Psoas muscle (tissue), 8 donors: ENCODE measurements around the gene RPS6KA4. TPM values are rescaled to one million over a fixed set of nuclear protein-coding genes. Genes with fewer than 3 reads are reported as not detected.

Experiments used
- ATAC-seq, 4 donors: fragments of 200-7000 bp; cut with Tn5 transposase; one replicate each; pipeline ENCODE4 v1.9.1; 2020; ENCODE audit warnings: moderate library complexity in 3 of 4, mild to moderate bottlenecking in 2 of 4
- DNase-seq, 2 donors: peaks; one replicate each; pipeline ENCODE4 v3.0.0-alpha.2; 2020
- H3K27ac ChIP-seq: fragments of 200-600 bp; one replicate; pipeline ENCODE4 v1.8.0; 2022
- H3K27me3 ChIP-seq, 3 donors: fragments of 200-600 bp in 1 of 3; one replicate each; pipeline versions ENCODE4 v1.6.1 to v1.8.0; 2013 to 2022; ENCODE audit warnings: low read length in 2 of 3, mild to moderate bottlenecking in 2 of 3, moderate library complexity in 1 of 3; ENCODE audit not compliant: insufficient read depth in 3 of 3
- H3K36me3 ChIP-seq, 2 donors: fragments of 200-600 bp in 1 of 2; one replicate each; pipeline versions ENCODE4 v1.6.1 to v1.8.0; 2013 to 2022; ENCODE audit warnings: low read depth in 1 of 2, mild to moderate bottlenecking in 1 of 2, moderate library complexity in 1 of 2; ENCODE audit not compliant: insufficient read depth in 1 of 2
- H3K4me1 ChIP-seq: fragments of 200-600 bp; one replicate; pipeline ENCODE4 v1.8.0; 2022
- H3K4me3 ChIP-seq: fragments of 200-600 bp; one replicate; pipeline ENCODE4 v1.8.0; 2022; ENCODE audit warnings: mild to moderate bottlenecking
- H3K9me3 ChIP-seq: fragments of 200-600 bp; one replicate; pipeline ENCODE4 v1.8.0; 2022
- CTCF ChIP-seq: fragments of 200-600 bp; IDR thresholded peaks from one replicate; pipeline ENCODE4 v1.8.0; 2022; ENCODE audit warnings: antibody characterized with exemption
- WGBS, 3 donors: extraction: QIAGEN DNeasy Blood & Tissue Kit; methylation state at CpG; one replicate each; pipeline versions ENCODE4 v1.1.6 to v1.1.7; 2013; 5-methylcytosine and 5-hydroxymethylcytosine counted together
- intact Hi-C, 2 donors: fragments of 100-400 bp; cut with DNase I; formaldehyde crosslinking; loops; one replicate each; pipeline versions ENCODE4 v1.11.0 to v1.14.2; 2022
- polyA plus RNA-seq, 3 donors: library from polyadenylated mRNA; stranded (reverse); fragments of 200-250 nt; gene quantifications; one replicate each; pipeline ENCODE4 v1.2.3, GENCODE V29; 2013
- total RNA-seq, 4 donors: library from RNA; stranded (reverse); fragmentation: NEBNext Ultra II Directional in 2 of 4; extraction: Animal tissue kit (Norgen Biotek cat#: 25700) in 2 of 4; gene quantifications; one replicate each; pipeline versions ENCODE4 v1.2.1 to v1.2.4, GENCODE V29; 2021 to 2023
- donor health status: healthy with polysubstance abuse.
- donor health status: DM: no; HTN: no; CAD: no; lungs with moderate emphysema.
- donor health status: Bipolar disorder and iron deficiency.
- donor health status: healthy.
- donor health status: DM: yes; HTN: yes; CAD: no.
- donor health status: DM: no; HTN: no; CAD: no.
- donor health status: DM: no; HTN: no; CAD: no.
- donor health status: DM: yes; HTN: yes; CAD: no.

RPS6KA4 gene
- total and polyA plus RNA-seq, 7 donors: 9.5 to 15.9 (median 13.1) TPM

- no peaks in the 10 kb centered on the region for H3K27me3 ChIP-seq
- DNase-seq (no peak), ATAC-seq (no peak)
- TF ChIP-seq CTCF: no peak
- WGBS, 3 donors: 87 to 90% (median 88%) methylated on average over 45 to 46 of the region's 46 CpGs
- H3K4me3 ChIP-seq: no peak overlapping the region
- H3K4me1 ChIP-seq: no peaks in the 10 kb centered on the region
- H3K27ac ChIP-seq: no peak overlapping the region
- peaks cover 4 to 81% of the 10 kb centered on the region in 2 donors for H3K36me3 ChIP-seq
- H3K9me3 ChIP-seq: no peaks in the 10 kb centered on the region
- intact Hi-C loops: no loop called here
Measured at GRCh38 chr11:64367931-64368672, 9.1 kb downstream of the RPS6KA4 start.

DNA sequence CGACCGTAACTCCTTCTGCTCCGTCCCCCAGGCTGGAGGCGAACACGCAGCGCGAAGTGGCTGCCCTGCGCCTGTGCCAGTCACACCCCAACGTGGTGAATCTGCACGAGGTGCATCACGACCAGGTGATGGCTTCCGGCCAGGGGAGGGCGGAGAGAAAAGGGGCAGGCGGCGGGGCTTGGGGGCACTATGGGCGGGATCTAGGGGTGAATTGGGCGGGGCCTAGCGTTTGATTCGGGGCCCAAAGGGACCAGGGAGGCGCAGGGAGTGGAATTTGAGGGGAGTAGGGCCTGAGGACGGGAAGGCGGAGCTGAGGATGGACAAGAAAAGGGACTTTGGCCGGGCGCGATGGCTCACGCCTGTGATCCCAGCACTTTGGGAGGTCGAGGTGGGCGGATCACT lies 9.7 kb downstream of the RPS6KA4 start:
- peaks cover 4 to 75% of the 10 kb centered on the region in 2 donors for H3K36me3 ChIP-seq
- WGBS, 3 donors: 90 to 91% (median 91%) methylated on average over 28 of the region's 28 CpGs
- intact Hi-C loops: no loop called here

DNA sequence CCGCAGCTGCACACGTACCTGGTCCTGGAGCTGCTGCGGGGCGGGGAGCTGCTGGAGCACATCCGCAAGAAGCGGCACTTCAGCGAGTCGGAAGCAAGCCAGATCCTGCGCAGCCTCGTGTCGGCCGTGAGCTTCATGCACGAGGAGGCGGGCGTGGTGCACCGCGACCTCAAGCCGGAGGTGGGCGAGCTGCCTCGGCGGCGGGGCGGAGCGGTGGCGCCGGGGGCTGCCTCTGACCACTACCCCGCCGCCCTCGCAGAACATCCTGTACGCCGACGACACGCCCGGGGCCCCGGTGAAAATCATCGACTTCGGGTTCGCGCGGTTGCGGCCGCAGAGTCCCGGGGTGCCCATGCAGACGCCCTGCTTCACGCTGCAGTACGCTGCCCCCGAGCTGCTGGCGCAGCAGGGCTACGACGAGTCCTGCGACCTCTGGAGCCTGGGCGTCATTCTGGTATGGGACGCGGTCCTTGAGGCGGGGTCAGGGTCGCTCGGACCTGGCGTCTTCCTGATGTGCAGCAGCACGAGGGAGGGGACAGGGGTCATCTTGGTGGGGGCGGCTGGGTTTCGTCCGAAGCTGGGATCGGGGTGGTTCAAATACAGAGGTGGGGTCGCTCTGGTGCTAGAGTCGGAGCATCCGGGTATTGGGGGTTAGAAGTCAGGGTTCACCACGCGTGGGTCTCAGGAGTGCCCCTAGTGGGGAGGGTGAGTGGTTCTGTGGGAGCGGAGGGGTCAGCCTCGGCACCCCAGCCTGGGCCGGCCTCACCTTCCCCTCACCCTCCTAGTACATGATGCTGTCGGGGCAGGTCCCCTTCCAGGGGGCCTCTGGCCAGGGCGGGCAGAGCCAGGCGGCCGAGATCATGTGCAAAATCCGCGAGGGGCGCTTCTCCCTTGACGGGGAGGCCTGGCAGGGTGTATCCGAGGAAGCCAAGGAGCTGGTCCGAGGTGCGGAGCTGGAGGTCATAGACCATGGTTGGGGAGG lies 10.8 kb downstream of the RPS6KA4 start:
- TF ChIP-seq CTCF: no peak
- no peak for DNase-seq
- H3K36me3 ChIP-seq: peaks cover 4 to 65% of the 10 kb centered on the region in 2 donors
- no peaks in the 10 kb centered on the region for H3K27me3 ChIP-seq
- 89% methylated on average over 78 to 82 of the region's 82 CpGs for WGBS, 3 donors
- no peaks in the 10 kb centered on the region for H3K4me1 ChIP-seq
- intact Hi-C loops: no loop called here
- H3K4me3 ChIP-seq: no peak overlapping the region
- no peak overlapping the region for H3K27ac ChIP-seq
- H3K9me3 ChIP-seq: no peaks in the 10 kb centered on the region
- no peak for ATAC-seq

More for the DNA sequence above, 9.7 kb downstream of the RPS6KA4 start:
- H3K9me3 ChIP-seq: no peaks in the 10 kb centered on the region
- H3K27me3 ChIP-seq: no peaks in the 10 kb centered on the region
- H3K4me3 ChIP-seq: no peak overlapping the region
- DNase-seq (no peak), ATAC-seq (no peak)
- no peak for TF ChIP-seq CTCF
- no peak overlapping the region for H3K27ac ChIP-seq
- H3K4me1 ChIP-seq: no peaks in the 10 kb centered on the region

DNA sequence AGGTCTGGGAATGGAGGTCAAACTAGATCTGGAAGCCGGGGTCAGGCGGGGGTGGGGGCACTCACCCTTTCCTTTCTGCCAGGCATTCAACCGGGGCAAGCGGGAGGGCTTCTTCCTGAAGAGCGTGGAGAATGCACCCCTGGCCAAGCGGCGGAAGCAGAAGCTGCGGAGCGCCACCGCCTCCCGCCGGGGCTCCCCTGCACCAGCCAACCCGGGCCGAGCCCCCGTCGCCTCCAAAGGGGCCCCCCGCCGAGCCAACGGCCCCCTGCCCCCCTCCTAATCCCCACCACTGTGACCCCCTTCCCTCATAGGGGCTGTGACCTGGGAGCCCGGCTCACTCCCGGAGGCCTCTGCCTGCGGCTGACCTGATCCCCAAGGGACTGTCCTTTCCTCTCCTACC lies 12.2 kb downstream of the RPS6KA4 start:
- no peak for ATAC-seq
- no peak for TF ChIP-seq CTCF
- WGBS, 3 donors: 81 to 84% (median 82%) methylated on average over 16 to 22 of the region's 22 CpGs
- Histone ChIP-seq H3K36me3 (peaks cover 4 to 51% of the 10 kb centered on the region in 2 donors), H3K9me3 (no peaks in the 10 kb centered on the region), H3K4me1 (no peaks in the 10 kb centered on the region), H3K27ac (no peak overlapping the region), H3K27me3 (no peaks in the 10 kb centered on the region), H3K4me3 (no peak overlapping the region)
- intact Hi-C loops: no loop called here
- no peak for DNase-seq
